Mammary epithelial cell (primary cell): ENCODE data around the gene PHKA2.

ENCODE experiments used
- EZH2 ChIP-seq: IDR thresholded peaks from 2 replicates; pipeline ENCODE4 v1.6.1; 2012; ENCODE audit warnings: low read length, inconsistent platforms, borderline replicate concordance
- TF ChIP-seq, protein P1 (sequence below), 2 donors: IDR thresholded peaks in 1 of 2; conservative IDR thresholded peaks in 1 of 2; 2 replicates each; pipeline ENCODE4 v1.5.1; 2011 to 2012; ENCODE audit warnings: inconsistent platforms in 2 of 2, low read length in 2 of 2, mild to moderate bottlenecking in 2 of 2, control low read depth in 1 of 2, low read depth in 1 of 2; ENCODE audit not compliant: insufficient read depth in 1 of 2; ENCODE audit errors: extremely low read depth in 1 of 2

GRCh38 chrX:19005909-19006308 is 22.0 kb upstream of the PHKA2 start:
- TF ChIP-seq, protein P1, sequence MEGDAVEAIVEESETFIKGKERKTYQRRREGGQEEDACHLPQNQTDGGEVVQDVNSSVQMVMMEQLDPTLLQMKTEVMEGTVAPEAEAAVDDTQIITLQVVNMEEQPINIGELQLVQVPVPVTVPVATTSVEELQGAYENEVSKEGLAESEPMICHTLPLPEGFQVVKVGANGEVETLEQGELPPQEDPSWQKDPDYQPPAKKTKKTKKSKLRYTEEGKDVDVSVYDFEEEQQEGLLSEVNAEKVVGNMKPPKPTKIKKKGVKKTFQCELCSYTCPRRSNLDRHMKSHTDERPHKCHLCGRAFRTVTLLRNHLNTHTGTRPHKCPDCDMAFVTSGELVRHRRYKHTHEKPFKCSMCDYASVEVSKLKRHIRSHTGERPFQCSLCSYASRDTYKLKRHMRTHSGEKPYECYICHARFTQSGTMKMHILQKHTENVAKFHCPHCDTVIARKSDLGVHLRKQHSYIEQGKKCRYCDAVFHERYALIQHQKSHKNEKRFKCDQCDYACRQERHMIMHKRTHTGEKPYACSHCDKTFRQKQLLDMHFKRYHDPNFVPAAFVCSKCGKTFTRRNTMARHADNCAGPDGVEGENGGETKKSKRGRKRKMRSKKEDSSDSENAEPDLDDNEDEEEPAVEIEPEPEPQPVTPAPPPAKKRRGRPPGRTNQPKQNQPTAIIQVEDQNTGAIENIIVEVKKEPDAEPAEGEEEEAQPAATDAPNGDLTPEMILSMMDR (conservative IDR thresholded peaks at IDR 0.05 in 1 of 2, IDR thresholded peaks at IDR 0.05 in 1 of 2; ENCODE audit: extremely low read depth in 1 of 2, insufficient read depth in 1 of 2, low read depth in 1 of 2, low read length in 2 of 2) = peak in 1 of 2 donors; percentile 45
- TF ChIP-seq EZH2 = no peak
